OCI-LY7 (cell line): Measurements from ENCODE around the gene GABRG3. TPM values are rescaled to one million over a fixed set of nuclear protein-coding genes. Genes with fewer than 3 reads are reported as not detected.

ENCODE experiments used
- BruUV-seq: library from RNA; stranded (reverse); fragments of 400-500 nt; replicated peaks from 2 replicates; lab custom pipeline; 2021; lab: Mats Ljungman, UMichigan
- CTCF ChIA-PET: fragments of 300-600 bp; sonication (Branson Sonifier 250); formaldehyde crosslinking; loops from one replicate; lab custom pipeline; 2022; ENCODE audit warnings: antibody characterized with exemption; ENCODE audit not compliant: unreplicated experiment; lab: Charles Lee
- POLR2A ChIA-PET: fragments of 300-600 bp; sonication (Branson Sonifier 250); formaldehyde crosslinking; loops from one replicate; lab custom pipeline; 2022; ENCODE audit warnings: antibody characterized with exemption; lab: Charles Lee
- DNase-seq: peaks from one replicate; pipeline ENCODE4 v3.0.0-alpha.2; 2015; ENCODE audit warnings: low spot score
- H2AFZ ChIP-seq: fragments of 200-600 bp; sonication (generic), shearing (Covaris generic); 2 replicates; pipeline ENCODE4 v1.6.1; 2014; ENCODE audit warnings: mild to moderate bottlenecking, antibody characterized with exemption, low read length, moderate library complexity
- H3K27ac ChIP-seq: fragments of 200-600 bp; sonication (generic); 2 replicates; pipeline ENCODE4 v1.5.1; 2014; ENCODE audit warnings: mixed run types, low read depth, mild to moderate bottlenecking, moderate library complexity, low read length, inconsistent platforms; ENCODE audit not compliant: poor library complexity, severe bottlenecking
- H3K36me3 ChIP-seq: fragments of 200-600 bp; sonication (generic); 2 replicates; pipeline ENCODE4 v1.6.1; 2014; ENCODE audit warnings: mild to moderate bottlenecking, antibody characterized with exemption, low read length, moderate library complexity, mixed read lengths; ENCODE audit not compliant: insufficient read depth
- H3K4me1 ChIP-seq: fragments of 200-600 bp; sonication (generic); 2 replicates; pipeline ENCODE4 v1.5.1; 2014; ENCODE audit warnings: mild to moderate bottlenecking, low read length; ENCODE audit not compliant: insufficient read depth, poor library complexity, severe bottlenecking
- H3K4me2 ChIP-seq: fragments of 200-600 bp; sonication (generic); 2 replicates; pipeline ENCODE4 v1.6.1; 2014; ENCODE audit warnings: mild to moderate bottlenecking, low read length
- H3K4me3 ChIP-seq: fragments of 200-600 bp; sonication (generic); 2 replicates; pipeline ENCODE4 v1.5.1; 2014; ENCODE audit warnings: mild to moderate bottlenecking, low read depth, low read length; ENCODE audit not compliant: poor library complexity, severe bottlenecking
- H3K79me2 ChIP-seq: fragments of 200-600 bp; sonication (generic); 2 replicates; pipeline ENCODE4 v1.6.1; 2016; ENCODE audit warnings: low read depth, mild to moderate bottlenecking, low read length, moderate library complexity, mixed read lengths; ENCODE audit not compliant: insufficient read depth
- H3K9me2 ChIP-seq: fragments of 200-600 bp; sonication (generic); 2 replicates; pipeline ENCODE4 v1.6.1; 2016; ENCODE audit warnings: mild to moderate bottlenecking, low read length, mixed read lengths; ENCODE audit not compliant: insufficient read depth
- H3K9me3 ChIP-seq: fragments of 200-600 bp; sonication (generic); 2 replicates; pipeline ENCODE4 v1.6.1; 2014; ENCODE audit warnings: mild to moderate bottlenecking, mixed run types, low read length, mixed read lengths
- H4K20me1 ChIP-seq: fragments of 200-600 bp; sonication (generic); 2 replicates; pipeline ENCODE4 v1.6.1; 2014; ENCODE audit warnings: mild to moderate bottlenecking, antibody characterized with exemption, low read length, moderate library complexity, mixed read lengths; ENCODE audit not compliant: insufficient read depth
- CTCF ChIP-seq: fragments of 200-600 bp; sonication (generic); conservative IDR thresholded peaks from 2 replicates; pipeline ENCODE4 v1.5.1; 2014; ENCODE audit warnings: mild to moderate bottlenecking, antibody characterized with exemption, low read length, moderate library complexity, mixed read lengths
- EZH2phosphoT487 ChIP-seq: fragments of 200-600 bp; sonication (generic); IDR thresholded peaks from 2 replicates; pipeline ENCODE4 v1.6.1; 2018; ENCODE audit warnings: low read depth, borderline replicate concordance, mild to moderate bottlenecking, mixed run types, antibody characterized with exemption, low read length, moderate library complexity, mixed read lengths
- intact Hi-C: fragments of 100-400 bp; cut with micrococcal nuclease; formaldehyde crosslinking; loops from one replicate; pipeline ENCODE4 v1.10.0; 2022; ENCODE audit not compliant: unreplicated experiment
- total RNA-seq, 2 experiments: library from RNA; depleted of rRNA in 1 of 2; stranded (reverse); fragments of >200 nt in 1 of 2; shearing (Covaris generic) in 1 of 2; gene quantifications; 2 replicates each; pipeline ENCODE4 v1.2.3, GENCODE V29; 2014 to 2022

The GABRG3 gene
- total RNA-seq, 2 experiments from 2014 or later, result not detected

- H3K9me3 ChIP-seq, result no peaks in the 10 kb centered on the region
- H3K4me2 ChIP-seq, result no peak overlapping the region
- H3K9me2 ChIP-seq, result no peaks in the 10 kb centered on the region
- ChIA-PET POLR2A (no interaction called here), CTCF (no interaction called here)
- H4K20me1 ChIP-seq, result no peaks in the 10 kb centered on the region
- no peaks in the 10 kb centered on the region for H3K4me1 ChIP-seq
- TF ChIP-seq EZH2phosphoT487 (no peak), CTCF (no peak)
- intact Hi-C loops, result no loop called here
- no peak overlapping the region for H3K4me3 ChIP-seq
- DNase-seq, result no peak
- no peaks in the 10 kb centered on the region for H3K36me3 ChIP-seq
- no peaks in the 10 kb centered on the region for H3K79me2 ChIP-seq
- no TSS peak for BruUV-seq
- no peak overlapping the region for H2AFZ ChIP-seq
- H3K27ac ChIP-seq, result no peak overlapping the region
Observed at GRCh38 chr15:27254801-27255200, 283.8 kb downstream of the GABRG3 start.

- H3K9me3 ChIP-seq, result no peaks in the 10 kb centered on the region
- H3K36me3 ChIP-seq, result no peaks in the 10 kb centered on the region
- no TSS peak for BruUV-seq
- no peaks in the 10 kb centered on the region for H3K79me2 ChIP-seq
- no peak overlapping the region for H3K27ac ChIP-seq
- intact Hi-C loops, result no loop called here
- H3K4me2 ChIP-seq, result no peak overlapping the region
- no peak overlapping the region for H3K4me3 ChIP-seq
- CTCF ChIA-PET, result no interaction called here
- no peak overlapping the region for H2AFZ ChIP-seq
- no peaks in the 10 kb centered on the region for H3K4me1 ChIP-seq
- POLR2A ChIA-PET, result no interaction called here
- TF ChIP-seq CTCF, result no peak
- no peak for DNase-seq
- no peaks in the 10 kb centered on the region for H3K9me2 ChIP-seq
- no peaks in the 10 kb centered on the region for H4K20me1 ChIP-seq
Observed at GRCh38 chr15:27256446-27256845, 285.5 kb downstream of the GABRG3 start.

GRCh38 chr15:27258287-27258686 is 287.3 kb downstream of the GABRG3 start:
- Histone ChIP-seq H3K4me3 (no peak overlapping the region), H3K27ac (no peak overlapping the region), H3K36me3 (no peaks in the 10 kb centered on the region), H3K4me2 (no peak overlapping the region), H3K9me3 (no peaks in the 10 kb centered on the region), H3K79me2 (no peaks in the 10 kb centered on the region), H4K20me1 (no peaks in the 10 kb centered on the region), H2AFZ (no peak overlapping the region), H3K4me1 (no peaks in the 10 kb centered on the region), H3K9me2 (no peaks in the 10 kb centered on the region)
- TF ChIP-seq CTCF (no peak), EZH2phosphoT487 (no peak)
- no TSS peak for BruUV-seq
- intact Hi-C loops, result no loop called here
- DNase-seq, result no peak
- POLR2A ChIA-PET, result no interaction called here
- CTCF ChIA-PET, result no interaction called here
